Measurements from ENCODE around the gene COG6. TPM values are rescaled to one million over a fixed set of nuclear protein-coding genes. Genes with fewer than 3 reads are reported as not detected.

The COG6 gene
- total and polyA plus RNA-seq, 7 donors, result 4.3 to 26.4 (median 9.8) TPM

DNA sequence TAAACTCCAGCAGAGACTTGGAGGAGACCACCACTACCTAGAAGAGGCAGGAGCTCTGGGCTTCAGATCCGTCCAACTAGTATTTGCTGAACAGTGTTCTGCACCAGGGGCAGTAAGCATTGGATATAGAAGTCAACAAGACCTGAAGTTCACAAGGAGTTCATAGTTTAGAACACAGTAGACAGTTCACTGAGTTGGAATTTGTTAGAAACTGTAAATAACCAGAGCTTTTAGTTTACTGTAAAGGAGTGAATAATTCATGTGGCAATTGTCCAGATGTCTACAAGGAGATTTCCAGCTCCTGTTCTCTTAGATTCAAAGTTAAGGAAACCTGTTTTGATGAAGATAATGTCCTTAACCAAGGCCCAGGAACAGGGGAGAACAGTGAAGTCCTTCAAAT is 128.9 kb downstream of the COG6 start:
- H3K27me3 ChIP-seq (ENCODE audit: insufficient read depth in 3 of 3, low read length in 2 of 3), result no peaks in the 10 kb centered on the region
- intact Hi-C loops (cut with DNase I), result loop anchor here in 1 of 2 donors (10.0 kb wide), 1 partner anchor 900 kb away; no protein-coding TSS in a partner anchor
- DNase-seq (no peak), ATAC-seq (no peak)
- no peak overlapping the region for H3K4me3 ChIP-seq
- no peak overlapping the region for H3K27ac ChIP-seq
- H3K4me1 ChIP-seq, result no peaks in the 10 kb centered on the region
- H3K36me3 ChIP-seq (ENCODE audit: insufficient read depth in 1 of 2, low read depth in 1 of 2), result no peaks in the 10 kb centered on the region
- TF ChIP-seq, protein P1, sequence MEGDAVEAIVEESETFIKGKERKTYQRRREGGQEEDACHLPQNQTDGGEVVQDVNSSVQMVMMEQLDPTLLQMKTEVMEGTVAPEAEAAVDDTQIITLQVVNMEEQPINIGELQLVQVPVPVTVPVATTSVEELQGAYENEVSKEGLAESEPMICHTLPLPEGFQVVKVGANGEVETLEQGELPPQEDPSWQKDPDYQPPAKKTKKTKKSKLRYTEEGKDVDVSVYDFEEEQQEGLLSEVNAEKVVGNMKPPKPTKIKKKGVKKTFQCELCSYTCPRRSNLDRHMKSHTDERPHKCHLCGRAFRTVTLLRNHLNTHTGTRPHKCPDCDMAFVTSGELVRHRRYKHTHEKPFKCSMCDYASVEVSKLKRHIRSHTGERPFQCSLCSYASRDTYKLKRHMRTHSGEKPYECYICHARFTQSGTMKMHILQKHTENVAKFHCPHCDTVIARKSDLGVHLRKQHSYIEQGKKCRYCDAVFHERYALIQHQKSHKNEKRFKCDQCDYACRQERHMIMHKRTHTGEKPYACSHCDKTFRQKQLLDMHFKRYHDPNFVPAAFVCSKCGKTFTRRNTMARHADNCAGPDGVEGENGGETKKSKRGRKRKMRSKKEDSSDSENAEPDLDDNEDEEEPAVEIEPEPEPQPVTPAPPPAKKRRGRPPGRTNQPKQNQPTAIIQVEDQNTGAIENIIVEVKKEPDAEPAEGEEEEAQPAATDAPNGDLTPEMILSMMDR (IDR thresholded peaks at IDR 0.05), result no peak
- 94 to 97% (median 96%) methylated on average over 1 of the region's 1 CpG for WGBS, 3 donors
- H3K9me3 ChIP-seq, result no peaks in the 10 kb centered on the region

DNA sequence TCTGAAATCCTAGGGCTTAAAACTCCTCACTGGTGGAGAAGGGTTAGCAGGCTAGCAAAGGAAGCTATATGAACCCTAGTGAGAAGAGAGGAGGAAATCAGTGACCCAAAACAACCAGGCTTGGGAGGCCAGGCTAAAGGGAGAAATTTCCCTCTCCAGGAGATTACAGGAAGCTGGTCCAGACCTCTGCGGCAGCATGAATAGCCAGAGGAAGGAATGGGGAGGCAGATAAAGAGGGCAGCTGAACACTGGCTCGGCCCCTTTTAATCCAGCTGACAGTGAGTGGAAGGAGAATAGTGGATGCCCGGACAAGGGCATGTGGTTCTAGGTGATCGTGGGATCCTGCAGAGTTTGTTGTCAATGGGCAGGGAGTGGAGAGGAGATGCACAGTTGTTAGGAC is 130.6 kb downstream of the COG6 start:
- Histone ChIP-seq H3K27me3 (ENCODE audit: insufficient read depth in 3 of 3, low read length in 2 of 3) (no peaks in the 10 kb centered on the region), H3K27ac (no peak overlapping the region), H3K4me3 (no peak overlapping the region), H3K9me3 (no peaks in the 10 kb centered on the region), H3K4me1 (no peaks in the 10 kb centered on the region), H3K36me3 (ENCODE audit: insufficient read depth in 1 of 2, low read depth in 1 of 2) (no peaks in the 10 kb centered on the region)
- intact Hi-C loops (cut with DNase I), result loop anchor here in 1 of 2 donors (10.0 kb wide), 1 partner anchor 899 kb away; no protein-coding TSS in a partner anchor
- 65 to 74% (median 66%) methylated on average over 4 of the region's 4 CpGs for WGBS, 3 donors
- DNase-seq, result no peak
- no peak for ATAC-seq
- TF ChIP-seq, protein P1 (IDR thresholded peaks at IDR 0.05), result no peak

DNA sequence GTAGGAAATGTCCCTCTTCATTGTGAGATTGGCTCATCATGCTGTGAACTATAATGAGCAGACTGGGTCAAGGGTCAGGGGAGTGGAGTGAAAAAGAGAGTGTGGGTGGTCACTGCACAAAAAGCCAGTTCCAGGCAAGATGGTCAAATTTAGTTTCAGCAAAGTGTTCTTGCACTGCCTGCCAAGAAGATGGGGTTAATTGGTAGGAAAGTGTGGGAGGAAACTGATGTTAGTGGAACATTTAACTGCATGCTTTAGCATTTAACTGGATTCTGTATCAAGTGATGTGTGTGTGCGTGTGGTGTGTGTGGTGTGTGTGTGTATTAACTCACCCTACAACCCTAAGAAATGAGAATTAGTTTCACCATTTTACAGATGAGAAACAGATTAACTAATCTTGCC is 131.6 kb downstream of the COG6 start:
- DNase-seq (no peak), ATAC-seq (no peak)
- no peak overlapping the region for H3K27ac ChIP-seq
- TF ChIP-seq, protein P1 (IDR thresholded peaks at IDR 0.05), result no peak
- no peaks in the 10 kb centered on the region for H3K36me3 ChIP-seq (ENCODE audit: insufficient read depth in 1 of 2, low read depth in 1 of 2)
- no peaks in the 10 kb centered on the region for H3K4me1 ChIP-seq
- H3K9me3 ChIP-seq, result no peaks in the 10 kb centered on the region
- no peaks in the 10 kb centered on the region for H3K27me3 ChIP-seq (ENCODE audit: insufficient read depth in 3 of 3, low read length in 2 of 3)
- intact Hi-C loops (cut with DNase I), result loop anchor here in 1 of 2 donors (10.0 kb wide), 1 partner anchor 898 kb away; no protein-coding TSS in a partner anchor
- 30 to 43% (median 41%) methylated on average over 1 of the region's 1 CpG for WGBS, 3 donors
- H3K4me3 ChIP-seq, result no peak overlapping the region

DNA sequence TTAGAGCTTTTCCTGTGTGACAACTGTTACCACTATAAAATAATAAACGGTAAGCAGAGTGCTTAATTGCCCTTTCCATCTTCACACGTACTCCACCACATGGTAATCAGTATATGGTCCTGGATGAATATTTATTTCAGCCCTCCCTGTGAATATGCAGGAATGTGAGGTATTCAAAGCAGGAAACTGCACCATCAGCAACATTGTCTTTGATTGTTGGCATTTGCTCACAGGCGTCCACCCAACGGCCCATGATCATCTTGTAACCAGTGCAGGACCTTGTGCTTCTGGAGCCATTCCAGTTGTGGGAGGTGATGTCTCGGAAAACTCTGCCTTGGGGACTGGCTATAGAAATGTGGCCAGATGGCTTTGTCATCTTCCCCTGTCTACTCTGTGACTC is 132.6 kb downstream of the COG6 start:
- Histone ChIP-seq H3K9me3 (no peaks in the 10 kb centered on the region), H3K4me1 (no peaks in the 10 kb centered on the region), H3K27me3 (ENCODE audit: insufficient read depth in 3 of 3, low read length in 2 of 3) (no peaks in the 10 kb centered on the region), H3K36me3 (ENCODE audit: insufficient read depth in 1 of 2, low read depth in 1 of 2) (no peaks in the 10 kb centered on the region), H3K27ac (no peak overlapping the region), H3K4me3 (no peak overlapping the region)
- no peak for DNase-seq
- ATAC-seq, result no peak
- TF ChIP-seq, protein P1 (IDR thresholded peaks at IDR 0.05), result no peak
- intact Hi-C loops (cut with DNase I), result loop anchor here in 1 of 2 donors (10.0 kb wide), 1 partner anchor 897 kb away; no protein-coding TSS in a partner anchor
- WGBS, 3 donors, result 26 to 30% (median 26%) methylated on average over 5 of the region's 5 CpGs

DNA sequence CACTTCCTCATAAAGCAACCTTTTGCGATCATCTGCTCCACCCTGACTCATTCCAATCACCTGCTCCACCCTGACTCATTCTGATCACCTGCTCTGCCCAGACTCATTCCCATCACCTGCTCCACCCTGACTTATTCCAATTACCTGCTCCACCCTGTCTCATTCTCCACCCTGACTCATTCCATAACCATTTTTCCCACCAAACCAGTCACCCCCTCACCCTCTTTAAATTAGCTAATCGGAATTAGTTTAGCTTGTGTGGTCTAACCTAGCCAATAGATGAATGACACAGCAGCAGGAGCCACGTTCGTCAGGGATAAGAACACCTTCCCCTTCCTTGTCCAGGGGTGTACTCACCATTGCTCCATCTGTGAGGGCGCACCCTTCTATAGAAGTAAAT is 134.0 kb downstream of the COG6 start:
- H3K4me1 ChIP-seq, result no peaks in the 10 kb centered on the region
- H3K27ac ChIP-seq, result no peak overlapping the region
- H3K4me3 ChIP-seq, result no peak overlapping the region
- H3K9me3 ChIP-seq, result no peaks in the 10 kb centered on the region
- H3K27me3 ChIP-seq (ENCODE audit: insufficient read depth in 3 of 3, low read length in 2 of 3), result no peaks in the 10 kb centered on the region
- H3K36me3 ChIP-seq (ENCODE audit: insufficient read depth in 1 of 2, low read depth in 1 of 2), result no peaks in the 10 kb centered on the region
- ATAC-seq (no peak), DNase-seq (no peak)
- TF ChIP-seq, protein P1 (IDR thresholded peaks at IDR 0.05), result no peak
- WGBS, 3 donors, result 96 to 97% (median 97%) methylated on average over 5 of the region's 5 CpGs
- intact Hi-C loops (cut with DNase I), result loop anchor here in 1 of 2 donors (10.0 kb wide), 1 partner anchor 895 kb away; no protein-coding TSS in a partner anchor

Measured in psoas muscle (tissue), 8 donors.